ENCODE data around the gene CHTOP. TPM values are rescaled to one million over a fixed set of nuclear protein-coding genes. Genes with fewer than 3 reads are reported as not detected.

The CHTOP gene
- 23.4 and 30.3 TPM in 2 replicates for total RNA-seq

GRCh38 chr1:153633754-153634665 is at the start of gene CHTOP:
CHTOP (plus strand) TSS chr1:153634066; CDS start chr1:153636589, 2,523 bp downstream.

DNA sequence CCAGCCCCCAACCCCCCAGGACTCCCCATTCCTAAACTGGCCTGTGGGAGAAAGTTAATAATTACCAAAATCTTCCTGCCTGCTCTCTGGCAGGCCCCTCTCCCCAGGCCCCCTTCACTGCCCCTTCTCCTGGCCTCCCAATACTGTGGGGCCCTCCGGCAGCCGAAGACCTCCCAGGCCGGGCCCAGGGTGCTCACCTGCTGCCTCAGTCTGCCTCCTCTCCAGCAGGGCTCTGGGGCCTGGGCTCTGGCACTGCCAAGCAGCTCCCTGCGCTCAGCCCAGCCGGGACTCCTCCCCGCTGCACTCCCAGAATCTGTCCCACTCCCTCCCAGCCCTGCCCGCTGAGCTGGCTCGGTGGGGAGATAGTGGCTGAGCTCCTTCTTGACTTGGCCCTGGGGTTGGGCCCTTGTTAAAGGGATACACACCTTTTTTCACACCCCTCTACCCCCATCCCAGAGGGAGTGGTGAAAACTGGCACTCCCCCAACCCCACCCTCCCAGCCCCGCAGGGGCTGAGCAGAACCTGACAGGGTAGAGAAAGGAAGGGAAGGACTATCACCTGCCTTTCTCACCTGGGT is 21.0 kb upstream of the CHTOP start, which contains the start of gene S100A16:
Gene S100A16 (minus strand): TSS at position 383 of the 577 bp plus-strand sequence. CDS start 4,986 bp downstream, outside the sequence.

DNA sequence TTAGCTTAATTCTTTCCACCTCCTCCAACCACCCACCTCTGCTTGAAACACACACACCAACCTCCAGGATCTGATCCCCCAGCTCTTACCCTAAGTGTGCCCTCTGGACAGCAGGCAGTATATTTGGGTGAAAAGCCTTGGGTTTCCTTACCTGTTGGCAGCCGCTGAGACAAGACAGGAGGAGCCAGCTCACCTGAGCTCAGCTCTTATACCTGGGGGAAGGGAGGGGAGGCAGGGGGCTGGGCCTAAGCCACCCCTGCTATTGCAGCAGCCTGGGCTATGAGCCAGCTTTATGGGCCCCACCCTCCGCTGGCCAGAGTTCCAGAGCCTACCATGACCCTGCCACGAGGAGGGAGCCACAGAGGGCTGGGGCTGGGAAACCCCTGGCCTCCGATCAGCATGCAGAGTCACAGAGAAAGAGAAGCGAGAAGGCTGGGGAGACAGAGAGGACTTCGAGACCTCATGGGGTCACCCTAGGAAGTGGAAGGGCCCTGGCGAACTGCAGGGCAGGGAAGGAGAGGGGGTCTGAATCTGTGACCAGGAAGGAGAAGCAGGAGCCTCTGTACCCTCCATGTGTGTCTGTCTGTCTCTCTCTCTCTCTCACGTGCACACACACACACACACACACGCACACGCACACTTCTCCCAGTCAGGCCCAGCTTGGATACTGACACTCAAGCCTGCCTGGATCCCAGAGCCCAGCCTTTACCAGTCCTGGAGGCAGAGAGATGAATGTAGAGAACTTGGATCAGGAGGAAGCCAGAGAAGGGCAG is 17.5 kb upstream of the CHTOP start, which contains the start of gene S100A14:
Gene S100A14 (minus strand): TSS at position 182 of the 773 bp plus-strand sequence. CDS start 467 bp downstream, outside the sequence.

GRCh38 chr1:153626904-153627714 is 6.8 kb upstream of the CHTOP start, which contains the start of gene S100A13:
S100A13 (minus strand) TSS chr1:153627505; CDS start chr1:153626472, 1,033 bp downstream.

DNA sequence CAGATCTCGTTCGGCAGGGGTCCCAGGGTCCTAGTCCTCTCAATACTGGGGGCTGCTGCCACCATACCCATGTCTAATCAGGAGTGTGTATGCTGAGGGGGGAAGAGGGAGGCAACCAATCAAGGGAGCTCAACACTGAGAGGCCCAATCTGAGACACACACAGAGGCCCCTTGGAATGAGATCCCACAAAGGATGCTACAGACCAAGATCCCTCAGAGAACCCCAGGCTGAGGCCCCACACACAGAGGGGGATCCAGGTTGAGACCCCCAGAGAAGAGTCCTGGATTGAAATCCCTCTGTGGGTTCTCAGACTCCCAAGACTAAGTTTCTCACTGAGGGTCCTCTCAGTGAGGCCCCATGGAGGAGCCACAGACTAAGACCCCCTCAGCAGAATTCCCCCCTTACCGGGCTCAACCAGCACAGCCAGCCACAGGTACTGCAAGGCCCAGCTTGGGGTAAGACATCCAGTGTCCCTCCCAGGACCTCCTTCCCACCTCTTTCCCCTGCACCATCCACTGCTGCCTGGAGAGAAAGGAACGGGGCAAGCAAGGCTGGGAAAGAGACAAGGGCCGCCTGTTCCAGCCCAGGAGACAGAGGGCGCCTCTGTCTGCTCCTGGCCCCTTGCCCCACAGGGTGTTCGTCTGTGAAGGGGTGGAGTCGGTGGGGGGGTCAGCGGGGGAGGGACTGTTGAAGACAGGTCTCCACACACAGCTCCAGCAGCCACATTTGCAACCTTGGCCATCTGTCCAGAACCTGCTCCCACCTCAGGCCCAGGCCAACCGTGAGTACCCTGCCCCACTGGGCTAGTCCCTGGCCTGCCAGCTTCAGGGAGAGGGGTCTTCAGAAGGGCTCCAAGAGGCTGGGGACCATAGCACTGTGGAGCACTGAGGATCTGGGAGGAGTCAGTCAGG is 5.9 kb upstream of the CHTOP start, which contains the start of gene S100A1:
Gene S100A1 (plus strand): TSS at position 720 of the 912 bp plus-strand sequence. CDS start 2,088 bp downstream, outside the sequence.

DNA sequence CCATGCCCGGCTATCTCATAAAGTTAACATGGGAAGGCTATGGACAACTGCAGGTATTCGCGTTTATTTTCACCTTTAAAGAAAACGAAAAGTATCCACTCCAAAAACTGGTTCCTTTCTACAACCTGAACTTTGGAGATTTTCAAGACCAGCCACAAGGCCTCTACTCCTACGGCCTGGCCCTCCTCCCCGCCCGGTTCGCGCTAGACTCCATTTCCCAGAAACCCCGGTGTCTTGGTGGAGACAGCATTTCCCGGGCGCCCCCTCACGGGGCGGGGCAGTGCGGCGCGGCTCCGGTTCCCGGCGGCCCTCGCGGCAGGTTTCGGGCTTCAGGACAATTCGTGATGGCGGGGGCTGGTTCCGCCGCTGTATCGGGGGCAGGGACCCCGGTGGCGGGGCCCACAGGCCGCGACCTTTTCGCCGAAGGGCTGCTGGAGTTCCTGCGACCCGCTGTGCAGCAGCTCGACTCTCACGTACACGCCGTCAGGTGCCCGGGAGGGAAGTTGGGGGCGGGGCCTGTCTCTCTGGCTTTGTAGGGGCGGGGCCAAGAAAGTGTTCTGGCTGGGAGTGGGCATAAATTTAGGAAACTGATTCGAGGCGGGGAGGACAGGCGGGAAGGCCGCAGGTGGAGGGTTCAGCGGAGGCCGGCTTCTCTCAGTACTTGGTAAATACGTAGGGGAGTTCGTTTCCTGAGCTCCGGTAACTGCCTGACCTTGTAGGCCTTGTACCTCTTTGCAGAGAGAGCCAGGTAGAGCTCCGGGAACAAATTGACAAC is 24.7 kb downstream of the CHTOP start, which contains the start of gene SNAPIN:
Gene SNAPIN (plus strand): TSS at position 304 of the 775 bp plus-strand sequence. CDS start 41 bp downstream, at position 345.

DNA sequence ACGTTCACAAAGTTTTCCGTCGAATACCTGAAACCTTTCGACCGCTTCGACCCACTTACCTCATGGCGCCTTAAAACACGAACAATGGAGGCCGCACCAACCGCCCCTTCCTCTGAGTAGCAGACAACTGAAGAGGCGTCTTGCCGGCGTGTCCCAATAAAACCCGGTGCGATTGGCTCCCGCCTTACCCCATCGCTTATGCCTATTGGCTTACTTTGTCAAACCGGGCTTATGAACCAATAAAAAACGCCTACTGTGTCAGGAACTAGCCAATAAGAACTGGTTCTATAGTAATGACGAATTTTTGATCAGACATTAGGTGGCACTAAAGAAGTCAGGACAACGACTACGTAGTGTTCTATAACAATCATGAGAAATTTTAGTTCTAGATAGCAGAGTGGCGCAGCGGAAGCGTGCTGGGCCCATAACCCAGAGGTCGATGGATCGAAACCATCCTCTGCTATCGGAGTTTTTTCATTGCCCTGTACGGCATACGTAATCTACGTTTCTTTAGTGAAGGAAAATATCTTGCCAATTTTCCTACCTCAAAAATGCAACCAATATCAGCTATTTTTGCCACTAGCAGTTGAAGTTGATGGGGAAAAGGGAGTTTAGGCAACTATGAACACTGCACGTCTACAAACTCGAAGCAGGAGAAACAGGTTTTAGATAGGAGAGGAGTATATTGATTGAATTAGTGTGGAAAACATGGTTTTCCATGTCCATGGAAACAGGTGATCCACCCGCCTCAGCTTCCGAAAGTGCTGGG is 37.2 kb downstream of the CHTOP start, which contains the start of gene ILF2:
Gene ILF2 (minus strand): TSS at position 135 of the 769 bp plus-strand sequence. CDS start 71 bp downstream, at position 64.

DNA sequence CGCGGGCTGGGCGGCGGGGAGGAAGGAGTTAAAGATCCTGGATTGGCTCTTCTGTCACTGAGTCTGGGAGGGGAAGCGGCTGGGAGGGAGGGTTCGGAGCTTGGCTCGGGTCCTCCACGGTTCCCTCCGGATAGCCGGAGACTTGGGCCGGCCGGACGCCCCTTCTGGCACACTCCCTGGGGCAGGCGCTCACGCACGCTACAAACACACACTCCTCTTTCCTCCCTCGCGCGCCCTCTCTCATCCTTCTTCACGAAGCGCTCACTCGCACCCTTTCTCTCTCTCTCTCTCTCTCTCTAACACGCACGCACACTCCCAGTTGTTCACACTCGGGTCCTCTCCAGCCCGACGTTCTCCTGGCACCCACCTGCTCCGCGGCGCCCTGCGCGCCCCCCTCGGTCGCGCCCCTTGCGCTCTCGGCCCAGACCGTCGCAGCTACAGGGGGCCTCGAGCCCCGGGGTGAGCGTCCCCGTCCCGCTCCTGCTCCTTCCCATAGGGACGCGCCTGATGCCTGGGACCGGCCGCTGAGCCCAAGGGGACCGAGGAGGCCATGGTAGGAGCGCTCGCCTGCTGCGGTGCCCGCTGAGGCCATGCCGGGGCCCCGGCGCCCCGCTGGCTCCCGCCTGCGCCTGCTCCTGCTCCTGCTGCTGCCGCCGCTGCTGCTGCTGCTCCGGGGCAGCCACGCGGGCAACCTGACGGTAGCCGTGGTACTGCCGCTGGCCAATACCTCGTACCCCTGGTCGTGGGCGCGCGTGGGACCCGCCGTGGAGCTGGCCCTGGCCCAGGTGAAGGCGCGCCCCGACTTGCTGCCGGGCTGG is 44.9 kb downstream of the CHTOP start, which contains the start of gene NPR1:
Gene NPR1 (plus strand): TSS at position 170 of the 818 bp plus-strand sequence. CDS start 421 bp downstream, at position 591.

Other genes starting within 250 kb of the CHTOP start
- not detected in 2 replicates for gene S100A8, start 243.0 kb upstream of the CHTOP start, total RNA-seq
- not detected in 2 replicates for gene S100A7A, start 217.5 kb upstream of the CHTOP start, total RNA-seq
- not detected in 2 replicates for gene S100A7, start 173.4 kb upstream of the CHTOP start, total RNA-seq
- 478 and 706 TPM in 2 replicates for gene S100A6, start 98.1 kb upstream of the CHTOP start, total RNA-seq
- gene S100A5, start 93.1 kb upstream of the CHTOP start, total RNA-seq: 0.17 TPM in 1 of 2 replicates, not detected in the other
- 18.1 and 19.9 TPM in 2 replicates for gene S100A4, start 88.3 kb upstream of the CHTOP start, total RNA-seq
- 0.26 and 1.3 TPM in 2 replicates for gene S100A3, start 84.8 kb upstream of the CHTOP start, total RNA-seq
- gene S100A2, start 68.2 kb upstream of the CHTOP start, total RNA-seq: 0.86 and 0.98 TPM in 2 replicates
- gene S100A16, start 20.9 kb upstream of the CHTOP start, total RNA-seq: 456 and 493 TPM in 2 replicates
- gene S100A14, start 17.7 kb upstream of the CHTOP start, total RNA-seq: 0.43 TPM in 1 of 2 replicates, not detected in the other
- 161 and 182 TPM in 2 replicates for gene S100A13, start 6.6 kb upstream of the CHTOP start, total RNA-seq
- gene S100A1, start 5.6 kb upstream of the CHTOP start, total RNA-seq: not detected in 2 replicates
- gene SNAPIN, start 24.6 kb downstream of the CHTOP start, total RNA-seq: 56.7 and 68.2 TPM in 2 replicates
- gene ILF2, start 36.9 kb downstream of the CHTOP start, total RNA-seq: 169 and 218 TPM in 2 replicates
- gene NPR1, start 44.6 kb downstream of the CHTOP start, total RNA-seq: 20.4 and 32.7 TPM in 2 replicates
- gene INTS3, start 94.0 kb downstream of the CHTOP start, total RNA-seq: 15.0 and 18.9 TPM in 2 replicates
- 41.2 and 59.6 TPM in 2 replicates for gene SLC27A3, start 141.3 kb downstream of the CHTOP start, total RNA-seq

All from dermis lymphatic vessel endothelial cell (primary cell).